AG09309 (cell line): Measurements from ENCODE around the gene HPCAL4.

Experiments used
- DNase-seq: peaks from one replicate; pipeline ENCODE4 v3.0.0-alpha.2; 2010; ENCODE audit warnings: low read depth
- H3K4me3 ChIP-seq: 2 replicates; pipeline ENCODE4 v1.5.1; 2011; ENCODE audit warnings: mild to moderate bottlenecking, low read depth, low read length, moderate library complexity; ENCODE audit not compliant: control insufficient read depth
- CTCF ChIP-seq: IDR thresholded peaks from 2 replicates; pipeline ENCODE4 v1.5.1; 2011; ENCODE audit warnings: mild to moderate bottlenecking, low read depth, low read length, inconsistent platforms; ENCODE audit not compliant: insufficient read depth, control insufficient read depth; ENCODE audit errors: missing control alignments

The HPCAL4 gene

GRCh38 chr1:39657923-39658485 lies 33.2 kb downstream of the HPCAL4 start:
- TF ChIP-seq CTCF = peak; percentile 76
- no peak overlapping the region for H3K4me3 ChIP-seq
- DNase-seq = no peak

- no peak overlapping the region for H3K4me3 ChIP-seq
- no peak for TF ChIP-seq CTCF
- no peak for DNase-seq
These were observed 33.8 kb downstream of the HPCAL4 start for GRCh38 chr1:39657402-39657801.

- no peak for DNase-seq
- H3K4me3 ChIP-seq = no peak overlapping the region
- TF ChIP-seq CTCF = no peak
These were observed 34.8 kb downstream of the HPCAL4 start for GRCh38 chr1:39656391-39656790.

- no peak for TF ChIP-seq CTCF
- no peak for DNase-seq
These were observed 35.5 kb downstream of the HPCAL4 start for GRCh38 chr1:39655578-39656268.

GRCh38 chr1:39654291-39654690 lies 36.9 kb downstream of the HPCAL4 start:
- H3K4me3 ChIP-seq = no peak overlapping the region
- no peak for DNase-seq
- no peak for TF ChIP-seq CTCF

More at GRCh38 chr1:39655578-39656268, 35.5 kb downstream of the HPCAL4 start:
- no peak overlapping the region for H3K4me3 ChIP-seq

- DNase-seq = no peak
- peak; percentile 93 for TF ChIP-seq CTCF
- H3K4me3 ChIP-seq = no peak overlapping the region
These were observed 37.6 kb downstream of the HPCAL4 start for GRCh38 chr1:39653546-39654031.
